MM.1S (cell line): ENCODE data around the gene PDLIM5.

ENCODE experiments used
- DNase-seq: peaks from one replicate; pipeline ENCODE4 v3.0.0-alpha.2; 2015
- H2AFZ ChIP-seq: fragments of 300-600 bp; sonication (generic); 2 replicates; pipeline ENCODE4 v1.6.0; 2016; ENCODE audit warnings: antibody characterized with exemption, low read length
- H3F3A ChIP-seq: fragments of 300-600 bp; sonication (generic); 2 replicates; pipeline ENCODE4 v1.6.1; 2016; ENCODE audit warnings: mild to moderate bottlenecking, antibody characterized with exemption, low read length, moderate library complexity, mixed read lengths; ENCODE audit not compliant: insufficient read depth
- H3K27ac ChIP-seq: fragments of 300-600 bp; sonication (generic); 2 replicates; pipeline ENCODE4 v1.5.1; 2016; ENCODE audit warnings: mild to moderate bottlenecking, low read length
- H3K27me3 ChIP-seq: fragments of 300-600 bp; sonication (generic); replicated peaks from 2 replicates; pipeline ENCODE4 v1.6.0; 2016; ENCODE audit warnings: low read length; ENCODE audit not compliant: insufficient read depth
- H3K36me3 ChIP-seq: fragments of 300-600 bp; sonication (generic); replicated peaks from 2 replicates; pipeline ENCODE4 v1.6.1; 2016; ENCODE audit warnings: mild to moderate bottlenecking, low read length, mixed read lengths; ENCODE audit not compliant: insufficient read depth
- H3K4me1 ChIP-seq: fragments of 300-600 bp; sonication (generic); 2 replicates; pipeline ENCODE4 v1.6.1; 2016; ENCODE audit warnings: low read length, mixed read lengths
- H3K4me2 ChIP-seq: fragments of 300-600 bp; sonication (generic); 2 replicates; pipeline ENCODE4 v1.6.0; 2016; ENCODE audit warnings: low read depth, low read length
- H3K4me3 ChIP-seq: fragments of 300-600 bp; sonication (generic); 2 replicates; pipeline ENCODE4 v1.5.1; 2016; ENCODE audit warnings: low read length, mixed read lengths
- H3K79me2 ChIP-seq: fragments of 300-600 bp; sonication (generic); 2 replicates; pipeline ENCODE4 v1.6.1; 2016; ENCODE audit warnings: mixed run types, low read length, mixed read lengths
- H3K9ac ChIP-seq: fragments of 300-600 bp; sonication (generic); 2 replicates; pipeline ENCODE4 v1.6.1; 2016; ENCODE audit warnings: low read length, mixed read lengths
- H3K9me2 ChIP-seq: fragments of 300-600 bp; sonication (generic); replicated peaks from 2 replicates; pipeline ENCODE4 v1.6.1; 2016; ENCODE audit warnings: mild to moderate bottlenecking, low read length, mixed read lengths; ENCODE audit not compliant: insufficient read depth
- H3K9me3 ChIP-seq: fragments of 300-600 bp; sonication (generic); replicated peaks from 2 replicates; pipeline ENCODE4 v1.6.1; 2016; ENCODE audit warnings: mild to moderate bottlenecking, low read length, mixed read lengths; ENCODE audit not compliant: insufficient read depth
- H4K20me1 ChIP-seq: fragments of 300-600 bp; sonication (generic); 2 replicates; pipeline ENCODE4 v1.6.1; 2016; ENCODE audit warnings: mild to moderate bottlenecking, low read length, moderate library complexity, mixed read lengths; ENCODE audit not compliant: insufficient read depth
- EZH2 ChIP-seq: fragments of 300-600 bp; sonication (generic); optimal IDR thresholded peaks from 2 replicates; pipeline ENCODE3; 2017; ENCODE audit warnings: low read depth, mild to moderate bottlenecking, antibody characterized with exemption, low read length, mixed read lengths
- EZH2phosphoT487 ChIP-seq: fragments of 300-600 bp; sonication (generic); IDR thresholded peaks from 2 replicates; pipeline ENCODE4 v1.6.1; 2018; ENCODE audit warnings: antibody characterized with exemption, low read length
- TF ChIP-seq, protein P1 (sequence below): fragments of 300-600 bp; sonication (generic); IDR thresholded peaks from 2 replicates; pipeline ENCODE4 v1.5.1; 2016; ENCODE audit warnings: antibody characterized with exemption, low read length, mixed read lengths

PDLIM5 gene

GRCh38 chr4:94610145-94610544, 158.4 kb downstream of the PDLIM5 start:
- H4K20me1 ChIP-seq: no peaks in the 10 kb centered on the region
- no peaks in the 10 kb centered on the region for H3K9me2 ChIP-seq
- H3K27ac ChIP-seq: no peak overlapping the region
- no peak overlapping the region for H3K4me2 ChIP-seq
- no peak overlapping the region for H3K4me3 ChIP-seq
- no peaks in the 10 kb centered on the region for H3K36me3 ChIP-seq
- no peaks in the 10 kb centered on the region for H3K27me3 ChIP-seq
- DNase-seq: no peak
- TF ChIP-seq EZH2 (no peak), EZH2phosphoT487 (no peak)
- TF ChIP-seq, protein P1, sequence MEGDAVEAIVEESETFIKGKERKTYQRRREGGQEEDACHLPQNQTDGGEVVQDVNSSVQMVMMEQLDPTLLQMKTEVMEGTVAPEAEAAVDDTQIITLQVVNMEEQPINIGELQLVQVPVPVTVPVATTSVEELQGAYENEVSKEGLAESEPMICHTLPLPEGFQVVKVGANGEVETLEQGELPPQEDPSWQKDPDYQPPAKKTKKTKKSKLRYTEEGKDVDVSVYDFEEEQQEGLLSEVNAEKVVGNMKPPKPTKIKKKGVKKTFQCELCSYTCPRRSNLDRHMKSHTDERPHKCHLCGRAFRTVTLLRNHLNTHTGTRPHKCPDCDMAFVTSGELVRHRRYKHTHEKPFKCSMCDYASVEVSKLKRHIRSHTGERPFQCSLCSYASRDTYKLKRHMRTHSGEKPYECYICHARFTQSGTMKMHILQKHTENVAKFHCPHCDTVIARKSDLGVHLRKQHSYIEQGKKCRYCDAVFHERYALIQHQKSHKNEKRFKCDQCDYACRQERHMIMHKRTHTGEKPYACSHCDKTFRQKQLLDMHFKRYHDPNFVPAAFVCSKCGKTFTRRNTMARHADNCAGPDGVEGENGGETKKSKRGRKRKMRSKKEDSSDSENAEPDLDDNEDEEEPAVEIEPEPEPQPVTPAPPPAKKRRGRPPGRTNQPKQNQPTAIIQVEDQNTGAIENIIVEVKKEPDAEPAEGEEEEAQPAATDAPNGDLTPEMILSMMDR: no peak
- no peak overlapping the region for H3K9ac ChIP-seq
- H3K4me1 ChIP-seq: no peaks in the 10 kb centered on the region
- H3K79me2 ChIP-seq: no peaks in the 10 kb centered on the region
- H2AFZ ChIP-seq: no peak overlapping the region
- no peaks in the 10 kb centered on the region for H3K9me3 ChIP-seq
- no peaks in the 10 kb centered on the region for H3F3A ChIP-seq

DNA sequence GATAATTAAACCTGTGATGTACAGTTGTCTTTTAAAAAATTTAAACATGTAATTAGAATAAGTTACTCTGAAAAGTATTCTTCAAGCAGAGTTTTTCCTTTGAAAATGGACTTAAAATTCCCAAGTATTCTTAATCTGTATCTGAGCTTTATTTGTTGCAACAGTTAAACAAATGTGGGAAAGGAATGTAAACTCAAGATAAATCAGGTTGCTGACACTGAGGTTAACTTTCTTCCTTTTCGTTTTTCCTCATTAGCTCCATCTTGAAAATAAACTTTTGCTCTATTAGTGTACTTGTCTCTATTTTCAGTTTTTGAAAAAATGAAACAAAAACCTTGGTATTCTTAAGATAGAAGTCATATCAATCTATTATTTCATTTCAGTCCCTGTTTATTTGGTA, 161.5 kb downstream of the PDLIM5 start:
- H3K36me3 ChIP-seq: no peaks in the 10 kb centered on the region
- H3K27ac ChIP-seq: no peak overlapping the region
- H3K79me2 ChIP-seq: no peaks in the 10 kb centered on the region
- no peak overlapping the region for H2AFZ ChIP-seq
- no peaks in the 10 kb centered on the region for H3K27me3 ChIP-seq
- no peaks in the 10 kb centered on the region for H3F3A ChIP-seq
- H3K4me2 ChIP-seq: no peak overlapping the region
- H3K9me2 ChIP-seq: no peaks in the 10 kb centered on the region
- no peak overlapping the region for H3K9ac ChIP-seq
- H3K4me3 ChIP-seq: no peak overlapping the region
- no peaks in the 10 kb centered on the region for H3K4me1 ChIP-seq
- no peaks in the 10 kb centered on the region for H3K9me3 ChIP-seq
- DNase-seq: no peak
- H4K20me1 ChIP-seq: no peaks in the 10 kb centered on the region
- TF ChIP-seq EZH2 (no peak), EZH2phosphoT487 (no peak)
- TF ChIP-seq, protein P1: no peak

- H2AFZ ChIP-seq: no peak overlapping the region
Measured at GRCh38 chr4:94615451-94615850, 163.7 kb downstream of the PDLIM5 start.

More at GRCh38 chr4:94615451-94615850, 163.7 kb downstream of the PDLIM5 start:
- Histone ChIP-seq H3K36me3 (no peaks in the 10 kb centered on the region), H3F3A (no peaks in the 10 kb centered on the region), H4K20me1 (no peaks in the 10 kb centered on the region), H3K4me1 (no peaks in the 10 kb centered on the region), H3K27ac (no peak overlapping the region), H3K27me3 (no peaks in the 10 kb centered on the region), H3K79me2 (no peaks in the 10 kb centered on the region), H3K9ac (no peak overlapping the region), H3K4me2 (no peak overlapping the region), H3K4me3 (no peak overlapping the region), H3K9me2 (no peaks in the 10 kb centered on the region), H3K9me3 (no peaks in the 10 kb centered on the region)
- TF ChIP-seq EZH2 (no peak), EZH2phosphoT487 (no peak)
- TF ChIP-seq, protein P1: no peak
- DNase-seq: no peak
